SIG-M5 treated with dmso at 0.1 percent for 504 hours (cell line): Measurements from ENCODE around the gene RASGRP2.

Experiments
- DNase-seq: peaks from one replicate; lab custom pipeline; 2025; ENCODE audit not compliant: unreplicated experiment; lab: John Stamatoyannopoulos, UW

The RASGRP2 gene

GRCh38 chr11:64743591-64744543 lies at the start of gene RASGRP2:
Gene RASGRP2 (minus strand): TSS chr11:64744142. CDS start chr11:64742866, 1,276 bp downstream.
- peak; percentile 79 for DNase-seq

- no peak for DNase-seq
These were observed 48.5 kb upstream of the RASGRP2 start for GRCh38 chr11:64792482-64792881.

- DNase-seq: no peak
These were observed 47.9 kb upstream of the RASGRP2 start for GRCh38 chr11:64791781-64792291.

GRCh38 chr11:64790205-64791095 lies 46.5 kb upstream of the RASGRP2 start:
- no peak for DNase-seq

GRCh38 chr11:64789331-64790204 lies 45.6 kb upstream of the RASGRP2 start:
- DNase-seq: no peak

GRCh38 chr11:64788321-64789215 lies 44.6 kb upstream of the RASGRP2 start:
- no peak for DNase-seq

GRCh38 chr11:64787526-64788320 lies 43.8 kb upstream of the RASGRP2 start:
- DNase-seq: peak; percentile 46

GRCh38 chr11:64786308-64786707 lies 42.4 kb upstream of the RASGRP2 start:
- no peak for DNase-seq

GRCh38 chr11:64784813-64785581 lies 41.1 kb upstream of the RASGRP2 start:
- no peak for DNase-seq

GRCh38 chr11:64778473-64779298 lies 34.7 kb upstream of the RASGRP2 start, which contains the start of gene SF1:
Gene SF1 (minus strand): TSS chr11:64778542. CDS start chr11:64778392, 150 bp downstream.
- peak; percentile 99 for DNase-seq

- DNase-seq: no peak
These were observed 34.2 kb upstream of the RASGRP2 start for GRCh38 chr11:64778223-64778472.

- DNase-seq: peak; percentile 74
These were observed 33.7 kb upstream of the RASGRP2 start for GRCh38 chr11:64777449-64778222.

GRCh38 chr11:64776875-64777274 lies 32.9 kb upstream of the RASGRP2 start:
- no peak for DNase-seq

GRCh38 chr11:64776425-64776824 lies 32.5 kb upstream of the RASGRP2 start:
- no peak for DNase-seq

- DNase-seq: no peak
These were observed 30.2 kb upstream of the RASGRP2 start for GRCh38 chr11:64774144-64774543.

- peak; percentile 29 for DNase-seq
These were observed 28.5 kb upstream of the RASGRP2 start for GRCh38 chr11:64772303-64773018.
